Stimulated activated CD8-positive, alpha-beta memory T cell treated with anti-CD3 and anti-CD28 coated beads, Interleukin-15, amount 100 ng/mL, for 24 hours (primary cell): ENCODE results near the gene TOX2.

ENCODE experiments used
- DNase-seq: peaks from one replicate; pipeline ENCODE4 v3.0.0-alpha.2; 2020; ENCODE audit warnings: low read depth

Gene TOX2, protein sequence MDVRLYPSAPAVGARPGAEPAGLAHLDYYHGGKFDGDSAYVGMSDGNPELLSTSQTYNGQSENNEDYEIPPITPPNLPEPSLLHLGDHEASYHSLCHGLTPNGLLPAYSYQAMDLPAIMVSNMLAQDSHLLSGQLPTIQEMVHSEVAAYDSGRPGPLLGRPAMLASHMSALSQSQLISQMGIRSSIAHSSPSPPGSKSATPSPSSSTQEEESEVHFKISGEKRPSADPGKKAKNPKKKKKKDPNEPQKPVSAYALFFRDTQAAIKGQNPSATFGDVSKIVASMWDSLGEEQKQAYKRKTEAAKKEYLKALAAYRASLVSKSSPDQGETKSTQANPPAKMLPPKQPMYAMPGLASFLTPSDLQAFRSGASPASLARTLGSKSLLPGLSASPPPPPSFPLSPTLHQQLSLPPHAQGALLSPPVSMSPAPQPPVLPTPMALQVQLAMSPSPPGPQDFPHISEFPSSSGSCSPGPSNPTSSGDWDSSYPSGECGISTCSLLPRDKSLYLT

DNA sequence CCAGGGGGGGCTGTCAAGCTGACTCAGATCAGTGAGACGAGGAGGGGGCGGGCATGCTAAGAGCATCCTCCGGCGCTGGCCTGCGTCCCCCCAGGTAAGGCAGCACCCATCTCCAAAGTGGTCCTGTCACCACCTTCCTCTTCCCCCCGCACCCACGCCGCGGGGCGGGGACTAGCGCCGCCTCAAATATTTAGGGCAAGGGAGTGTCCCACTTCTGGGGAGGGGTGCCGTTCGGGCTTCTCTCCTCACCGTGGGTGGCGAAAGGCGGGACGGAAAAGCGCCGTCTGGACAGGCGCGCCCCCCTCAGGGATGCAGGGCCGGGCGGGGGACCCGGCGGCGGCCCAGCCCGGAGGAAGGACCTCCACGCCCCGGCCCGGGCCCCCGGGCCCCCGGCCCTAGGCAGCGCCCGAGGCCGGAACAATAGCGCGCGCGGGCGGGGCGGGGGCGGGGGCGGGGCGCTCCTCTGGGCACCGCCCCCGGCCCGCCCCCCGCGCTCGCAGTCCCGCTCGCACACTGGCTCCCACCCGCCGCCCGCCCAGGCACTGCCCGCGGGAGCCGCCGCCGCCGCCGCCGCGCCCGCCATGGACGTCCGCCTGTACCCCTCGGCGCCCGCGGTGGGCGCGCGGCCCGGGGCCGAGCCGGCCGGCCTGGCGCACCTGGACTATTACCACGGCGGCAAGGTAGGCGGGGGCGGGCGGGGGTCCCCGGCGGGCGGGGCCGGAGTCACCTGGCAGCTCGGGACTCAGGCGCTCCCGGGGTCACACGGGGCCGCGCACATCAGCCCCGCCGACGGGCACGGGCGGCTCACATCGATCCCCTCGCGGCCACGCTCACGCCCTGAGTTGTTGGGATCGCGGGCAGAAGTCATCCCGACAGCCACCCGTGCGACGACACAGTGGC lies at the start of gene TOX2:
TOX2 (plus strand) TSS at position 542 of the 900 bp plus-strand sequence; CDS start at position 582, 40 bp downstream.
- no peak for DNase-seq

DNA sequence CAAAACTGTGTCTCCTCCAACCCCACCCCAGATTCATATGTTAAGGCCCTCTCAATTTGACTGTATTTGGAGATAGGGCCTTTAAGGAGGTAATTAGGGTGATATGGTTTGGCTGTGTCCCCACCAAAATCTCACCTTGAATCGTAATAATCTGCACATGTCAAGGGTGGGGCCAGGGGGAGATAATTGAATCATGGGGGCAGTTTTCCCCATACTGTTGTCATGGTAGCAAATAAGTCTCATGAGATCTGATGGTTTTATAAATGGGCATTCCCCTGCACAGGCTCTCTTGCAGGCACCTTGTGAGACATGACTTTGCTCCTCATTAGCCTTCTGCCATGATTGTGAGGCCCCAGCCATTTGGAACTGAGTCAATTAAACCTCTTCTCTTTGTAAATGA lies 46.6 kb upstream of the TOX2 start:
- DNase-seq = no peak

DNA sequence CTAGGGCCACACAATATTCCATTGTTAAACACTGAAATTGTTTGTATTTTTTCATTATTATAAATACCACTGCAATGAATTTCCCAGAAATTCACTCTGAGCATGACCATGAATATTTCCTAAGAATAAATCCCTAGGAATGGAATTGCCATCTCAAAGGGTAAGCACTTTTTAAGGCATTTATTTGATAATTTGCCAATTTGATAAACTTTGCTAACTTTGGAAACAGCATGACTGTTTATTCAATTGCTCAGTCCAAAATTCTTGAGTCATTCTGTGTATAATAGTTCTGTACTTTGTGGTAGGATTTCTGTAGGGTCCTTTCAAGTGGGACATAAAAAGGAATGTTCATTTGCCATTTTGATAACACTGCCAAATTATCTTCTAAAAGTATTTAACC lies 44.2 kb upstream of the TOX2 start:
- no peak for DNase-seq

DNA sequence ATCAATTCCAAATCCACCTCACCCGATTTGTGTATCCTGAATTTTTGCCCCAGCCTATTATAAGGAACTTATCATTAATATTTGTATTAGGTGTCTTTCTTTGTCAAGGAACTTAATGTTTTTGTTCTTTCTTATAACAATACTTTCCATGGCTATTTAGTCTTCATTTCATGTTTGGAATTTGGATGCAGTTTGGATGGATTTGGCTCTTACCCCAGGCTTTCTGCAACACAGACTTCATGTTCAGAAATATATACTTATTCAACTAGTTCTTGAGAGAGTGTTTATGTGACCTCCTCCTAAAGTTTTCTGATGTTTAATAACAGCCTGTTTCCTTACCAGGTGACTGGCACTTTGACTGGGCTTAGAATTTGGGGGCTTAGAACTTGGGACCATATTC lies 35.9 kb upstream of the TOX2 start:
- no peak for DNase-seq

DNA sequence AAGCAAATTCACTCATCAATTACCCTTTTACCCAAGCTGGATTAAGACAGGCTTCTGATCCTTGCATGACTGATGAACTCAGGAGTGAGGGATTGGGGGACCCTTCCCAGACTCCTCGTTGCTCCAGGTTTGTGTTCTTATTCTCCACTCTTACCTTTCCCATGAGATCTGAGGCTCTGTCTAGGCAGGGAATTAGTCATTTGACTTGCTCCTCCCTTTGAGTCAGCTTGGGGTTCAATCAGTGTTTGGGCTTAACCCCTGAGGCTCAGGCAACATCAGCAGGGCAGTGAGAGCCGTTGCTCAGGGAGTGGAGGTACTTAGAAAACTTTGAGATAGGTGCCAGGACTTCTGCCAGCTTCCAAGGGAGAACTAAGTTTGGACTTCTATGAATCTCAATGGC lies 20.7 kb upstream of the TOX2 start:
- DNase-seq = no peak

DNA sequence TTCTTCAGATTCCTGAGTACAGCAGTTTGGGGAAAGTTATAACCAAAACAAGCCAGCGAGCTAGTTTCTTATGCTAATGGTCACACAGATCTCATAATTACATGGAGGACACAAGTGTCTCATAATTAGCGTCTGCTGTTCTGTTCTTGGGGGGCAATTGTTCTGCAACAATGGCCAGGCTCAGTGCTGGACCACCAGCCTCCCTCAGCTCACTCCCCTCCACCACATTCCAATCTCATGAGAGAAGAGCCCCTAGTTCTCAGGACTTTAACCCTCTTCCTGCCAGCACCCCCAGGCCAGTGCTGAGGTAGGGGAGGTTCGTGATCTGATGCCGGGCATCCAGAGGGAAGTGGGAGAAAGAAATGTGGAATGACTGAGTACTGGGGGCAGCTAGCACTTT lies 20.2 kb upstream of the TOX2 start:
- DNase-seq = no peak

GRCh38 chr20:43895235-43895634 lies 19.4 kb upstream of the TOX2 start:
- no peak for DNase-seq

GRCh38 chr20:43899274-43900120 lies 15.2 kb upstream of the TOX2 start:
- DNase-seq = no peak

DNA sequence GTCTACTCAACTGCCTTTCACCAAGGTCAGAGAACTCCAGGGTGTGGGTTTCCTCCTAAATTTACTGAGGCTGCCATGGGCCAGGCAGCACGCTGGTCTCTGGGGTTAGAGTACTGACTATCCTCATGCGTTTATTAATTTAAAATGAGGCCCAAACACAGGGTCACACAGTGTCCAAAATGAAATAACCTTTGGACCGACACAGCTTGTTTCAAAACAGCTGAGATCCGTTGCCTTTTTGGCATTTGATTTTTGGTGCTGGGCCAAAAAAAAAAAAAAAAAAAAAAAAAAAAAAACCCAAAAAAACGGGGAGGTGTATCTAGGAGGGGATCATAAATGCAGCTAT lies 14.6 kb upstream of the TOX2 start:
- DNase-seq = no peak

GRCh38 chr20:43900496-43900895 lies 14.2 kb upstream of the TOX2 start:
- DNase-seq = no peak

- DNase-seq = no peak
These were observed 13.4 kb upstream of the TOX2 start for GRCh38 chr20:43901296-43901695.

GRCh38 chr20:43903953-43904826 lies 10.5 kb upstream of the TOX2 start:
- no peak for DNase-seq

DNA sequence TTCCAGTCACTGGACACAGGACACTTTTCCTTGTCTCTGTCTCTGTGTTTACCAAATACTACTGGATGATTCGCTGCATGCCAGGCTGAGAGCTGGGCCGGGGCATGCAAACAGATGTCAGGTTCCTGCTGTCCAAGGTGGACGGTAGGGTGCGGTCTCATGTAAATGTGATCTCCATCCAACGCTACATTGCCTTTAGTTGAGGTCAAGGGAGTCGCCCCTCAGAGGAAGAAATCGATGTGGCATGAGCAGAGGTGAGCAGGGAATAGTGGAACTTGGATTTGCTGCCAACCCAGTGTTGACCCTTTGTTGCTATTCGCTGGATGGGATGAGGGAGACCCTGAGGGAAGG lies 9.8 kb upstream of the TOX2 start:
- DNase-seq = no peak

- no peak for DNase-seq
These were observed 8.1 kb upstream of the TOX2 start for GRCh38 chr20:43906505-43907034.

DNA sequence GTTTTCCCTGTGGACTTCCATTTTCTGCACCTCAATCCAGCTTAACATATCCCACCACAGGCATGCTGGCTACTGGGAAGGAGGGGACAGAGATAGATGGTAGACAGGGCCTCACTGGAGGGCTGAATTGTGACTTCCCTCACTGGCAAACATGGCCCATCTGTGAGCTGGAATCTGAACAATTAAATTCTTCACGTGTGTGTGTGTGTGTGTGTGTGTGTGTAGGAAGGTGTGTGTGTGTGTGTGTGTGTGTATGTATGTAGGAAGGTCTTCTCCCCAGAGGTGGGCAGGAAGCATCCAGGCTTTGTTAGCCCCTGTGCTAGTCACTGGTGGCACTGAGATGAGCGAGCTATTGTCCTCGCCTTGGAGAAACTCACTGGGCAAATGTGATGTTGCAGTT lies 5.4 kb upstream of the TOX2 start:
- no peak for DNase-seq

DNA sequence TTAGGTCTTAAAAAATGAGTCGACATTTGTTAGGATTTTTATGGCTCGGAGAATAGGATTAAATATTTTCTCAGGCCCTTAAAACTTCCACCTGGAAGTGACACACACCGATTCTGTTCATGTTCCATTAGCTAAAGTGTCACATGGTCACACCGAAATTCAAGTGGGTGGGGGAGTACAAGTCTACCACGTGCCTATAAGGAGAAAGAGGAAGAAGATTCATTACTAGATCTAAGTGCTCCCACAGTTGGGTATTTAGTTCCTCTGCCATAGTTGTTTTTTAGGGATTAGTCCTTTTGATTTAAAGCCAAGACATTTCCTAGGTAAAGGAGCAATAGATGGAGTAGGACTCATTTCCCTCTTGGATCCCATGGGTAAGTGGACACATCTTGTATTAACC lies 4.9 kb upstream of the TOX2 start:
- DNase-seq = no peak

GRCh38 chr20:43910564-43910963 lies 4.1 kb upstream of the TOX2 start:
- DNase-seq = no peak

- DNase-seq = no peak
These were observed 3.6 kb upstream of the TOX2 start for GRCh38 chr20:43911066-43911465.

DNA sequence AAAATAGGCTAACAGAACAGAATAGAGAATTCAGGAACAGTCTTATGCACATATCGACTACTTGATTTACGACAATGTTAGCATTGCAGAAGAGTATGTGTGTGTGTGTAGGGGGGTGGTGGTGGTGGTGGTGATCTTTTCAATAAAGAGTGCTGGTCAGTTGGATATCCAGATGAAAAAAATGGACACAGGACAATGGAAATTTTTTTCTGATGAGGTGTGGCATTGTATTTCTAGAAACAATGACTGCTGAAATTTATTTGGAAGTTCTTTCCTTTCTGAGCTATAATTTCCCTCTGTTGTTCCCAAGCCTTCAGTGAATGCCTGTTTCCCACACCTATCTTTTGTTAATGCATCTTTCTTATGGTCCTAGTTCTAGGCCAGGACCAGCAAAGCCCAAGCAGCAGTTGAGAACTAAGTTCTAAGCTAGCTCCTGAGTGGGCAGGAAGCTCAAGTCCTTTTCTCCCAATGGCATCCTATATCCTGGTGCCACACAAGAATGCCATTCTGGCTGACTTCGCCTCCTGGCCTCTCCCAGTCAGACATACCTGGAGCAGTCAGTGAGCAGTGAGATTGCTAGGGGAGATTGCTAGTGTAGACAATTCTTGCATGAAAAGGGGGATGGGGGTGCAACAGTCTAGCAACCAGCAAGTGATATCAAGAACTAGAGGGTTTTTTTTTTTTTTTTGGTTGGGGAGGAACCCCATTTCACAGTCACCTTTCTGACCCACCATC lies 1.2 kb upstream of the TOX2 start:
- DNase-seq = no peak
